ENCODE measurements around the gene VEZT. TPM values are rescaled to one million over a fixed set of nuclear protein-coding genes. Genes with fewer than 3 reads are reported as not detected.
"Not testable (repeated sequence)": the region's sequence is repeated elsewhere in the genome, so short reads cannot be mapped to it uniquely, and the experiment has no call there.

The VEZT gene, protein sequence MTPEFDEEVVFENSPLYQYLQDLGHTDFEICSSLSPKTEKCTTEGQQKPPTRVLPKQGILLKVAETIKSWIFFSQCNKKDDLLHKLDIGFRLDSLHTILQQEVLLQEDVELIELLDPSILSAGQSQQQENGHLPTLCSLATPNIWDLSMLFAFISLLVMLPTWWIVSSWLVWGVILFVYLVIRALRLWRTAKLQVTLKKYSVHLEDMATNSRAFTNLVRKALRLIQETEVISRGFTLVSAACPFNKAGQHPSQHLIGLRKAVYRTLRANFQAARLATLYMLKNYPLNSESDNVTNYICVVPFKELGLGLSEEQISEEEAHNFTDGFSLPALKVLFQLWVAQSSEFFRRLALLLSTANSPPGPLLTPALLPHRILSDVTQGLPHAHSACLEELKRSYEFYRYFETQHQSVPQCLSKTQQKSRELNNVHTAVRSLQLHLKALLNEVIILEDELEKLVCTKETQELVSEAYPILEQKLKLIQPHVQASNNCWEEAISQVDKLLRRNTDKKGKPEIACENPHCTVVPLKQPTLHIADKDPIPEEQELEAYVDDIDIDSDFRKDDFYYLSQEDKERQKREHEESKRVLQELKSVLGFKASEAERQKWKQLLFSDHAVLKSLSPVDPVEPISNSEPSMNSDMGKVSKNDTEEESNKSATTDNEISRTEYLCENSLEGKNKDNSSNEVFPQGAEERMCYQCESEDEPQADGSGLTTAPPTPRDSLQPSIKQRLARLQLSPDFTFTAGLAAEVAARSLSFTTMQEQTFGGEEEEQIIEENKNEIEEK
- polyA plus RNA-seq (2013, experiment 1 of 2; ENCODE audit: insufficient read length) = 60.4 TPM
- polyA plus RNA-seq (2013, experiment 2 of 2; ENCODE audit: insufficient read length) = 56.7 TPM

DNA sequence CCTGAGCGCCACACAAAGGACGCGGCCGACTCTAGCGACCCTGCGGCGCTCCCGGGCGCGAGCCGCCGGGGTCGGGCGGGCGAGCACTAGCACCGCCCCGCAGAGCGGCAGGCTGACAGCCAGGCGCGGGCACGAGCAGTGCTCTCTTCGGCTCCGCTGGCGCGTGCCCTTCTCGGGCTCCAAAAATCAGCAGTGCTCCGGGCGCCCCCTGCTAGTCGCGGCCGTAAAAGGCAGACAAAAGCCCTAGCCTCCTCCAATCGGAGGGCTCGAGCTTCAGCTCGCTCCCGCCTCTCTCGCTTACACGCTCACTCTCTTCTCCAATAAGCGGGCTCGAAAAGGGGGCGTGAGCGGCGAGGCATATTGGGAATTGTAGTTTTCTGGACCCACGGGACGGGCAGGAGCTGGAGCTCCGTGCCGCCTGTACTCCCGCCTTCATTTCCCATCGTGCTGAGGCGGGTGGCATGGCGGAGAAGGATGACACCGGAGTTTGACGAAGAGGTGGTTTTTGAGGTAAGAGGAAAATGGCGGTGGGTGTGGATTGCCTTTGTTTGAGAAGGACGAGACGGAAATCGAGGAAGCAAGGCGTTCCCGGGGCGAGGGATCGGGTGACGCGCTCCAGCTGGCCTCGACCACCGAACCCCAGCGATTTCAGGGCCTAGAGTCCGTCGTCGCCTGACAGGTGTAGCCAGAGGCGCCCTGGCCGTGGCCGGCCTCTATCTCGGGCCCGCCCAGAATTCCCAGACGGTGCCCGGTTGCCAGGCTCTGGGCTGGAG lies at the start of gene VEZT, which contains the start of gene FGD6:
TSS of gene VEZT (plus strand) at position 431 of the 773 bp plus-strand sequence. CDS start at position 475, 44 bp downstream.
TSS of gene FGD6 (minus strand) at position 91 of the 773 bp plus-strand sequence. CDS start 227 bp downstream, outside the sequence.
- DNase-seq = peak; percentile 99

DNA sequence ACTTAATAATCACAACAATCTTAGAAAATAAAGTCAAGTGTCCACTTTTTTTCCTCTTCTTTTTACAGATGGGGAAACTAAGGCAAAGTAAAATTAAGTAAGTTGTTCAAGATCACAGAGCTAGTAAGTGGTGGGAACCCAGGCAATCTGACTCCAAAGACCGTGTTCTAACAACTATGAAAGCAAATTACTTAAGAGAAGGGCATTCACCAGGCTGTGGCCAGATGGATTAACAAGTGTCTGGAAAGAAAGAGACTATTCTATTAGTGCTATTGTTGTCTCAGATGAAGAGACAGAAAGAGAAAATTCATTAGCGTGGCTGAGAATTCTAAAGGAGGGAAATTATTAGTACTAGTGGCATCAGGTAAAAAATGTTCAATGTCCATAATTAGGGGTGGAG lies 48.9 kb upstream of the VEZT start:
- no peak for DNase-seq

DNA sequence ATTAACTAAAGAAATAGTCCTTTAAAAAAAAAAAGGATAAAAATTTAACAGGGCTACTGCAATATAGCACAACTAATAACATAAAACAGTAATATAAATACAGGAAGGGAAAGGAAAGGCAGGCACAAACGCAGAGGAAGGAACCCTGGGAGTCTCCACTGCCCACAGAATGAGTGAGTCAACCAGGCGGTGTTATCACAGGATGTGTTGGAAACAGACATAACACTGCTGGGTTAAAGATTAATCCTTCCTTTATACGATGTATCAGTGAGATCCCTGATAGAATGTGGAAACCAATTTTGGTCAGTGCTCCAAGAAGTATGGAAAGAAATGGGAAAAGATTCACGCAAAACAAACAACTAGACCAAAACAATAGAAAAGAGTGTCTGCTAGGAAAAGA lies 48.2 kb upstream of the VEZT start:
- peak; percentile 65 for DNase-seq

DNA sequence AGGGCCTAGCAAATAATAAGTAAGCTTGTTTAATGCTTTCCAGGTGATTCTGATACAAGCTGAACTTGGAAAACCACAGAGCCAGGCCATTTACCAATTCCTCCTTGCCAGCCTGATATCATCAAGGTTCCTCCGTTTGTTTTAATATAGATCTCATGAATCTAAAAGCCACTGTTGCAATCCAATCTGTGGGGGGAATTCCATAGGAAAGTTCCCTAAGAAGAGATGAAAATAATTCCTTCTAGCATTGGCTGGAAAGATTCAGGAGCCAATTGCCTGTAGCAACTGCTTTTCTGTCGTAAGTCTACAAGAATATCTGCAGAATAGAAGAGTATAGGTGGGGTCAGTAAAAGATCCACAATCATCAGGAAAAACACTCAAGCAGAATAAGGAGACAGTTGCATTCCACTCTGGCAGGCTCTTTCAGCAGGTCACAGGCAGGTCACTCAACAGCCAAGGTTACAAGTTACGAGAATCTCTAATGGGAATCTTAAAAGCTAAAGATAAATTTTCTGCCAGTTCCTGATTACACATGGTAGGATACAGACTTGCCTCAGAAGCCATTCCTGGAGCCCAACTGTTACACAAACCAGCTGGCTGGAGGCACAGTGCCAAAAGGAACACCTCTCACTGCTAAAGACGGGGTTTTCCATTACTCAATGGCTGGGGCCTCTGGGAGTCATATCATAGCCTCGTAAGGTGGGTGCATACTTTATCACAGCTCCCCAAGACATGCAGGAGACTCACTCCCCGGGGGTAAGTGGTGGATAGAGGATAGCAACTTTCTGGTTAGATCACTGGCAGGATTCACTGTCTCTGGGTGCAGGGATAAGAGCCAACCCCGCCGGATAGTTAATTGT lies 44.0 kb upstream of the VEZT start:
- peak; percentile 86 for DNase-seq

DNA sequence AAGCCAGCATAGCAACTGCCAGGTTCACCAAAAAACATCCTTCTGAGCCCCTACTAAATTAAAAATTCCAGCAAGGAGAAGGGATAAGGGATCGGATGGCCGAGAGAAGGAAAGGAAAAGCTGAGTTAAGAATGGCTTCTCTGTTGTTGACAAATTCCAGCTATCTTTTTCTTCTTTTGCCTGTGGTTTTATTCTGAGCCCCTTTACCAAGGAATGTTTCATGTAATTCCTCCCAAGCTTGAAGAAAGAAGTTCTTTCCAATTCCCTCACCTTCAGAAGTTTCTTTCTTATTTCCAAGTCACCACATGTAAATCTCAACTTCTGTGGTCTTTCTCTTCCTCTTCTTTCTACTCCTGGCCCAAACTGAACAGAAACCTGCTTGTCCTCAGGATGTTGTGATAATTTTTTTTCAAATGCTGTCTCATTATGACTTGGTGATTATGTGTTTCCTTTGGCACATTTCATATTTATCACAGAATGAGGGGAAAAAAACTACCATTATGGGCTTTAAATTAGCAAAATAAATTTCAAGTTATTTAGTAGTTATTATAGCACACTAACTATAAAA lies 40.3 kb upstream of the VEZT start:
- no peak for DNase-seq

DNA sequence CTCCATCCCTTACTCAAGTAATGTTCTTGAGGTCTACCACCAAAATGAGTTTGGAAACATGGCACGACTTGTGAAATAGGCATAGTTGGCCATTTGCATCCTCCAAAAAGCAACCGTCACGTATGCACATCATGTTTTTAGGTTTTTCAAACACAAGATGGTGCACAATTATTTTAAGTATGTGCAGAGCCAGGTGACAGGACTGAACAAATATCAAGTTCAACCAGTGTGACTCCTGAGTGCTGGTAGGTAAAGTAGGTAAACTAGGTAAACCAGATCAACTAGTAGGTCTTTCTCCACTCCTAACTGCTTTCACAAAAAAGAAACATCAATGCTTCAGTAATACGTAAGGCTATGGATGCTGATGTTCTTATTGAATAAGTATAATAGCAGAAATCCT lies 39.5 kb upstream of the VEZT start:
- DNase-seq = no peak

DNA sequence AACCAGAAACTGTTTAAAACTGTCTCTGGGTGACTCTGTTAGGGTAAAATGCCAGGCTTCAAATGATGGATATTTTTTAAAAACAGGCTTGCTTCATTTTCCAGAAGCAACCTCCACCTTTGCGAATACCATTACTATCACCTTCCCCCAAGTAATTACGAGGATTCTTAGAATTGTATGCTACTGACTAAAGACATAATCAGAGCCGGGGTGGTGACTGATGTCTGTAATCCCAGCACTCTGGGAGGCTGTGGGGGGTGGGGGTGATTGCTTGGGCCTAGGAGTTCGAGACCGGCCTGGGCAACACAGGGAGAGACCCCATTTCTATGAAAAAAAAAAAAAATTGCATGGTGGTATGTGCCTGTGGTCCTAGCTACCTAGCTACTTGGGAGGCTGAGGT lies 38.6 kb upstream of the VEZT start:
- DNase-seq = no peak

DNA sequence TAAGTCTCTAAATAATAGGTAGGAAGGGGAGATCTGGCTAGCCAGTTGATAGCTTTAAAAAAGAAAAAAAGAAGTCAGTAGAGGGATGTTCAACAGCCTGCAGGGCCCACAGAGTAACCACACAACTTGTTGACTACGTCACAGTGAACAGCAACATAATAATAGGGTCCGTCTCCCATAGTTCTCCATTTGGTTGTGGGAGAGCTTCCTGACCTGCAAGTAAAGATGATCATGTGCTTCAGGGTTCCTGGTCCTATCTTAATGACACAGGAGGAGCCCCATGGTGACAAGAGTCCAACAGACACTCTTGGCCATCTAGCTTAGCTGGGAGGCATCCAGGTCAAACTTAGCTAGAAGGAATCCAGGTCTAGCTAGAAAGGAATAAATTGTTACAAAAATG lies 36.5 kb upstream of the VEZT start:
- DNase-seq = no peak

DNA sequence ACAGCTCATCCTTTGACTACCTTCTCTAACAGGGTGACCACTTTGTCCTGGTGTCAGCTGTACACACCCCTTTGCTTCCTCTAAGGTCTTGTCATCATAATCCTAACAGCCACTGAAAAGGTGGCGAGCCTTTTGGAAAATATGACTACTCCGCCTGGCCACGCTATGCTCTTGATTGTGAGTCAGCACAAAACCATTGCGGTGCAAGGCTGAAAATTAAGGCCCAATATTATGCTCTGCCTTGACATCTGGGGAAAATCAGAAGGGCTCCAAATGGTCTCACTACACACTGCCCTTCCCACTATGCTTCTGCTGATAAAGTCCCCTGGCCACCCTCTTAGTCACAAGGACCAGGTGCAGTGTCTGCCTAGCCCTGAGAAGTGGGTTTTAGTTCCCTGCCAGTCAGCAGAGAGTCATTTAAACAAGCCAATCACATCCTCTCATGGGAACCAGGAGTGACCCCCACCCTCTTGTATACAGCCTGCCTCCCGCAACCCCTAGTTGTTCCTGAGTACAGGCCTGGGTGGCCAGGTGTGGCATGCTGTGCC lies 34.7 kb upstream of the VEZT start:
- DNase-seq = peak; percentile 80

DNA sequence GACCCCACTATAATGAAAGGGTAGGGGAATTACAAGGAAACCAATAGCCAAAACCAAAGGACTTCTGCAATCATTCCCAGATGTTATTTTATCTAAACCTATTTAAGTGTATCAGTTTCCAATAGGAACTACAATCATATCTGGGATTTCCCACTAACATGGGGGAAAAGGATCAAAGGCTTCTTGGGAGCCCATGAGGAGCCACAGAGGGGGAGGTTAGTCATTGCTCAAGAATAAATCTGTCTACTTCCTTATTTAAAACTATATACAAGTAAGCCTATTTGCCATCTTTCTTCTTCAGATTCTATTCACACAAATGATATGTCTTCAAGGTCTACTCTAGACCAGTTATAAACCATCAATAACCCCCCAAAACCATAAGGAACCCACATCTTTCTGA lies 33.5 kb upstream of the VEZT start:
- DNase-seq = no peak

DNA sequence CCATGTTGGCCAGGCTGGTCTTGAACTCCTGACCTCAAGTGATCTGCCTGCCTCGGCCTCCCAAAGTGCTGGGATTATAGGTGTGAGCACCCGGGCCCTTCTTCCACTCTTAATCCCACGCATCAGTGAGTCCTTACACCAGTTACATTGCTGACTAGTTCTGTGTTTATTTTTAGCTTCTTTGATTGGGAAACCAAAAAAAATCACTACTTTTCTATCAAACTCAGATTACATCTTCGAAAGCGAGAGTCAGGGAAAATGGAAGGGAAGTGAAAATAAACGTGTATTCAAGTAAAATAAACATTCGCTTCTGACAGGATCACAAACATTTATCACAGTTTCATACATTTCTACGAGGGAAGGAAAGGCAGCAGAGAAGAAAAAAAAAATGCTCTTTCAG lies 32.5 kb upstream of the VEZT start:
- DNase-seq = no peak

DNA sequence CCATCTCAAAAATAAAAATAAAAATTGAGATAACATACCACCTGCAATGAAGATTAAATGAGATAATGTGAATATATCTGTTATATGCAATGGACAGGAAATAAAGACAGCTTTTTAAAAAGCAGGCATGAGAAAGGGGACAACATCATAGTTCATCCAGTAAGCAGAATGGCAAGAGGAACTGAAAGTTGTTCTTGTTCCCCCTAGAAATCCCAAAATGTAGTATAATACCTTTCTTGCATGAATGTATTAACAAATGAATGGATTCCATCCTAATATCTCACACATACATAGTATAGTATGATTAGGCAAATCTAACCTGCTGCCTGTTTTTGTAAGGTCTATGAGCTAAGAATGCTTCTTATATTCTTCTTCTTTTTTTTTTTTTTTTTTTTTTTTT lies 31.8 kb upstream of the VEZT start:
- DNase-seq = no peak

DNA sequence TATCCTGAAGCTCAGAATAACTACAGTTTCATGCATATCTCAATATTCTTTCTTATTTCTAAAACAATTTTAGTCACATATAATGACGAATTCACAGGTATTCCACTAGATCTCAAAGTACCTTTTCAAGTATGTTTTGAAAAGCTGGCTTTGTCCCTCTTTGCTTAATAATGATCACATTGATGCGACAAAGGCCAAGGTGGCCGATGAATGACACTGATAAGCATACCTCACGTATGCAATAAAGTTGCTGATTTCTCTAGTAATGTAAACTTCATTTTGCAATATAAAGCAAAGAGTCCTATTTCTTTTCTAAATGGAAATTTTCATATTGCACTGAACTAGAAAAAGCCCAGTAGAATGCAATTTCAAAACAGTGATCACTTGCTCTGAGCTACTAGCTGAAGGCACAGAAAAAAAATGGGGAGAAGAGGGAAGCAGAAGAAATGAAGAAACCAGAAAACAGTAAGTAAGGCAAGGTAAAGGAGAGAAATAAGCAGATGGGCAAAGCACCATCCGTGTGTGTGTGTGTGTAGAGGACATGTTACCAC lies 29.7 kb upstream of the VEZT start:
- no peak for DNase-seq

DNA sequence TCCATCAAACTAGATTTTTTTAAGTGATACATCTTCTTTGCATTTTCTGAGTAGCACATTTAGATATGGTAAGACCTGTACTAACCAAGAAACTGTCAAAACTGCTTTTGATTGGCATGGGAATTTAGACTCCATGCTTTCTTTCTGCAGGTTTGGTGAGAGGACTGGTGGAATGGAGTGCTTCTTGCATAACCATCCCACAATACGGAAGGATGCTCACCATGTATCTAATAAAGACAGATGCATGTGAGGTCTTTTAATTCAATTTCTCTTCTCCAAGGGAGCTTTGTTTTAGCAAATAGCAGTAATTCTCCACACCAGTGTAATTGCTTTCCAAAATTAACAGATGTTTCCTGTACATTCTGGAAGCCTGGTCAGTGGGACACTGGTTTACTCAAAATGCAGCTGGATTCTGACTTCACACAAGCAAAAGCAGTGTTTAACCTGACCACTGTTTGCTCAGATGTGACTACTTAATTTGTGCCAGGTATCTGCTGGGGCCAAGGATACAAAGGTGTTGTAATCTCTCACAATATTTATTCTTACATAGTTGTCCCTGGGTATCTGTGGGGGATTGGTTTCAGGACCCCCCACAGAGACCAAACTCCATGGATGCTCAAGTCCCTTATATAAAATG lies 26.4 kb upstream of the VEZT start:
- DNase-seq = no peak

DNA sequence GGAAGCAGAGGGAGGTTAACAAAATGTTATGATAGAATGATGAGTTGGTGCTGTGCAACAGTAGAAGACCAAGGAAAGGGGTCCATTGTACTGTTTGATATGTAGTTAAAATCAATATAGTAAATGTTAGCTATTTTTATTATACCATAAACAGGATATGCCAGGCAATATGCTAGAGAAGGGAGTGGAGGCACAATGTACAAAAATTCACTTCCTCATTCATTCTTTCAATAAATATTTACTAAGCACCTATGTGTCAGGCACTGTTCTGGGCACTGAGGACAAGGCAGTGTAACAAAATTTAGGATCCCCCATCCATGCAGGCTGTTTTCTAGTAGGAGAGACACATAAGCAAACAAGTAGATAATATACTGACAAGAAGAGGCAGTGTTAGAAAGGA lies 25.3 kb upstream of the VEZT start:
- no peak for DNase-seq

DNA sequence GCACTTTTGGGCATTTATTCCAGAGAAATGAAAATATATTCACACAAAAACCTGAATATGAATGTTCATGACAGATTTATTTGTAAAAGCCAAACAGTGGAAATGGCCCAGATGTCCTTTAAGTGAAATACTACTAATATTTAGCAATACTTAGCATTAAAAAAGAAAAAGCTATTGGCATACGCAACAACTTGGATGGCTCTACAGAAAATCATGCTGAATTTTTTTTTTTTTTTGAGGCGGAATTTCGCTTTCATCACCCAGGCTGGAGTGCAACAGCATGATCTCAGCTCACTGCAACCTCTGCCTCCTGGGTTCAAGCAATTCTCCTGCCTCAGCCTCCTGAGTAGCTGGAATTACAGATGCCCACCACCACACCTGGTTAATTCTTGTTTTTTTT lies 24.5 kb upstream of the VEZT start:
- no peak for DNase-seq

DNA sequence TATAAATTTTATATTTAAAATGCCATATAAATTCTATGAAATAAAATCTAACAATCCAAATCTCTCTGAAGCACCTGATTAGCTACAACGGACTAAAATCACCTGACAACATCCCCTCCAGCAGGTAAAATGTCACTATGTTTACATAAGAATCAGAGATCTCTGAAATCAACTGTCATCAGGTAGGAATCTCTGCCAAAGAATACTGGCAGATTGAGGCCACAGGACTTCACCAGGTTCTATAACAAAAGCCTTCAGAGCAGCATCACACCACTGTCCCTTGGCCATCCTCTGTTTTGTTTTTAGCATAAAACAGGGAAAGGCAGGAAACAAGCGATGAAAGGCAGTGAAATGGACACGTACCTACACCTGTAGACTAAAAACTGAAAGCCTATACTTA lies 22.5 kb upstream of the VEZT start:
- no peak for DNase-seq

DNA sequence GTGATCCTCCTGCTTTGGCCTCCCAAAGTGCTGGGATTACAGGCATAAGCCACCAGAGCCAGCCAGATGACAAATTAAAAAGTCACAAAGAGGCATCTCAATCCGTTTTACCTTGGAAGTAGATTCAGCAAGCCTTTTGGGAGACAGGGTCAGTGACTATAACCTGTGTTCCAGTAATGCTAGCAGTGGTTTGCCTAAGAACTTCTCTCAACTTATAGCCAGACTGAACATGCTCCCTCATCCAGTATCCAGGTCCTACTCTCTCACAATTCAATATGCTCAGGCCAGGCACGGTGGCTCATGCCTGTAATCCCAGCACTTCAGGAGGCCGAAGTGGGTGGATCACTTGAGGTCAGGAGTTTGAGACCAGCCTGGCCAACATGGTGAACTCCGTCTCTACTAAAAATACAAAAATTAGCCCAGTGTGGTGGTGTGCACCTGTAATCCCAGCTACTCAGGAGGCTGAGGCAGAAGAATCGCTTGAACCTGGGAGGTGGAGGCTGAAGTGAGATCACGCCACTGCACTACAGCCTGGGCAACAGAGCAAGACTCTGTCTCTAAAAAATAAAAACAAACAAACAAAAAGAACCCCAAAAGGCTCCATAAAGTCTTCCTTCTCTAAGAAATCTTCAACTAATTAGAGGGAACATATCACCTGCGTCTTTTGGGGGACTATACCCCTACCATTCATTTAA lies 20.6 kb upstream of the VEZT start:
- not testable (repeated sequence) for DNase-seq

DNA sequence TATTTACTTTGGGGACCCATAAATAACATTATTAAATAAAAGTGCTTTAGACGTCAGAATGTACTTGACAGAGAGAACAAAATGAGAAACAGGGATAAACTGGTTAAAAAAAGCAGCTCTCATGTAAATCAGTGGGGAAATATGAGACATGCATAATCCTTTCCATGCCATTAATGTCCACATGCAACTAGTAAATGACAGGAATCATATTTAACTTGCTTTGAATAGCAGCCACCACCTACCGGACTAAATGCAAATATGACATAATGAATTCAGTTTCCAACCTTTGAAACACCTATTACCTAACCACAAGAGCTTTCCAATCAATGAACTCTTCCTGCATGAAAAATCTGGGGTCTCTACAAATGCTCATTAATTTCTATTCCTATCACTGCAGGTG lies 20.0 kb upstream of the VEZT start:
- DNase-seq = no peak

DNA sequence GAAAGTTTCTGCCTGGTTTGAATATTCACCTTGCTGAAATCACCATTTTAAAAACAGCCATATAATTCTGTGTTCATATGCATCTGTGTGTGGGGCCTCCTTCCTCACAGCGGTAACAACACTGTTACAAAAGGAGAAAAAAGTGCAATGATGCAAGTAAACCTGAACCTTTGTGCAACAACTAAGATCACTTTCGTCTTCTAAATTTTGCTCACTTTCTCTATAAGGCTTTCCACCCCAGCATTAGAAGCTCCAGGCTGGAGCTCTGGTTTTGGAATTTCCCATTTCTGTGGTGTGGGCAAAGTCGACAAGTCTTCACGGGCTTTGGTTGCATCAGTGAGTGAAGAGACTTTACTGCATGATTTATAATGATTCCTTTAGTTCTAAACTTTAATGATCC lies 18.7 kb upstream of the VEZT start:
- no peak for DNase-seq
